ENCODE measurements around the gene PRF1. TPM values are rescaled to one million over a fixed set of nuclear protein-coding genes. Genes with fewer than 3 reads are reported as not detected.

PRF1 gene
- total and polyA plus RNA-seq, 2 of the 13 experiments (the other 11 are each of a cell fraction or from before 2014, with no cell fraction given) = 1.00 to 1.4 TPM

DNA sequence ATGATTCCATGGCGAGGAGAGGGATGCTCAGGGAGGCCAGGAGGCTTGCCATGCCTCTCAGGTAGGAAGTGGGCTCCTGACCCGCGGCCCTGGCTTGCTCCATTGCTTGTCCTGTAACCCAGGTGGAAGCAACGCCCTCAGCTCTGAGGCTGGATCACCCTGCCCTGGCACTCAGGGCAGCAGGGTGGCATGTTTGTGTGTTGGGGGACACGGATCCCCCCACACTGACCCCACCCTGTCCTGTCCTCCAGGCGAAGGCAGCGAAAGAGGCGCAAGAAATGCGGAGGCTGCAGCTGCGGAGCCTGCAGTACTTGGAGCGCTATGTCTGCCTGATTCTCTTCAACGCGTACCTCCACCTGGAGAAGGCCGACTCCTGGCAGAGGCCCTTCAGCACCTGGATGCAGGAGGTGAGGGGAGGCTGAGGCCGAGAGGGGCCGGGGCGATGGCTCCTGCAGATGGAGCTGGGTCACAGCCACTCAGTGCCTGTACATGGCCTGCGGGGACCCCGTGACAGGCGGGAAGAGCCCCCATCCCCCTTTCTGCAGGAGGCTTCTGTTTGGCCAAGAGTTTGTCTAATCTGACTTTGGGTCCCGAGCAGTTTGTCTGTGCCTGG, 38.3 kb downstream of the PRF1 start (continued):
- TF ChIP-seq ISX (CRISPR knock-in tag; conservative IDR thresholded peaks at IDR 0.05) (no peak), ASH2L (IDR thresholded peaks at IDR 0.05; ENCODE audit: insufficient read length, low read depth, low read length) (no peak), ZNF225 (CRISPR knock-in tag; IDR thresholded peaks at IDR 0.05) (no peak), SATB2 (CRISPR knock-in tag; IDR thresholded peaks at IDR 0.05) (no peak), RFXANK (CRISPR knock-in tag; IDR thresholded peaks at IDR 0.05) (no peak), SP4 (CRISPR knock-in tag; IDR thresholded peaks at IDR 0.05) (no peak)
- TF ChIP-seq, protein P1, sequence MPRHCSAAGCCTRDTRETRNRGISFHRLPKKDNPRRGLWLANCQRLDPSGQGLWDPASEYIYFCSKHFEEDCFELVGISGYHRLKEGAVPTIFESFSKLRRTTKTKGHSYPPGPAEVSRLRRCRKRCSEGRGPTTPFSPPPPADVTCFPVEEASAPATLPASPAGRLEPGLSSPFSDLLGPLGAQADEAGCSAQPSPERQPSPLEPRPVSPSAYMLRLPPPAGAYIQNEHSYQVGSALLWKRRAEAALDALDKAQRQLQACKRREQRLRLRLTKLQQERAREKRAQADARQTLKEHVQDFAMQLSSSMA (CRISPR knock-in tag; IDR thresholded peaks at IDR 0.05) = no peak
- TF ChIP-seq, protein P2, sequence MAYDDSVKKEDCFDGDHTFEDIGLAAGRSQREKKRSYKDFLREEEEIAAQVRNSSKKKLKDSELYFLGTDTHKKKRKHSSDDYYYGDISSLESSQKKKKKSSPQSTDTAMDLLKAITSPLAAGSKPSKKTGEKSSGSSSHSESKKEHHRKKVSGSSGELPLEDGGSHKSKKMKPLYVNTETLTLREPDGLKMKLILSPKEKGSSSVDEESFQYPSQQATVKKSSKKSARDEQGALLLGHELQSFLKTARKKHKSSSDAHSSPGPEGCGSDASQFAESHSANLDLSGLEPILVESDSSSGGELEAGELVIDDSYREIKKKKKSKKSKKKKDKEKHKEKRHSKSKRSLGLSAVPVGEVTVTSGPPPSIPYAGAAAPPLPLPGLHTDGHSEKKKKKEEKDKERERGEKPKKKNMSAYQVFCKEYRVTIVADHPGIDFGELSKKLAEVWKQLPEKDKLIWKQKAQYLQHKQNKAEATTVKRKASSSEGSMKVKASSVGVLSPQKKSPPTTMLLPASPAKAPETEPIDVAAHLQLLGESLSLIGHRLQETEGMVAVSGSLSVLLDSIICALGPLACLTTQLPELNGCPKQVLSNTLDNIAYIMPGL (CRISPR knock-in tag; IDR thresholded peaks at IDR 0.05; ENCODE audit: borderline replicate concordance in 1 of 2, low read depth in 1 of 2) = no peak

DNA sequence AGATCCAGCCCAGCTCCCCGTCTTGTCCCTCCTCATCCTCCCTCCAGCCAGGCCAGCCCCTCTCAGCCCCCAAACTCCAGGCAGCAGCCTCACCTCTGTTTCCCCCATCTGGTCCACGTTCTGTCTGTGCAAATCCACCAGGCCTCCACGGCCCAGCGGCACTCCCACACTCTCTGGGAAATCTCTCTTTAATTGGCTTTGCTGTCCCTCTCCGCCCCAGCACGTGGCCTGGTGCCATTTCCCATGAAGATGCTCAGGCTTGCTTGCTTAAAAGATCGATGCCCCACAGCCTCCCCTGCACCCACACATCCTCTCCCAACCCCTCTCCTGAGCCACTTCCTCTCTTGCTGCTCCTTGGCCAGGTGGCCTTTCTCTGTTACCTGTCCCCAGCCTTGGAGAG, 39.3 kb downstream of the PRF1 start:
- in situ Hi-C loops (cut with HindIII; ENCODE audit: extremely low pct_ligation_motif_present, low pct_unique_long_range_greater_than_20kb) = no loop called here
- H4K20me1 ChIP-seq (ENCODE audit: insufficient read depth, low read length) = no peaks in the 10 kb centered on the region
- no peak overlapping the region for H3K4me3 ChIP-seq (replicated peaks in 1 of 3; ENCODE audit: insufficient read depth in 1 of 3, low read depth in 2 of 3, low read length in 3 of 3)
- no peak overlapping the region for H3K27ac ChIP-seq (ENCODE audit: extremely low read length, insufficient read depth, low read length)
- peaks cover 11% of the 10 kb centered on the region; the same call in 1 of the 2 replicates for H3K4me1 ChIP-seq (ENCODE audit: insufficient read depth, low read length)
- 44% methylated on average over 7 of the region's 7 CpGs for WGBS (ENCODE audit: low lambda C conversion rate)
- DNase-seq (ENCODE audit: low spot score) = no peak
- H3K79me2 ChIP-seq (ENCODE audit: insufficient read depth, low read length) = no peaks in the 10 kb centered on the region
- no peak overlapping the region for H3K4me2 ChIP-seq (ENCODE audit: low read depth, low read length)
- FAIRE-seq = no peak
- no peak for ATAC-seq
- intact Hi-C loops (cut with micrococcal nuclease; ENCODE audit: unreplicated experiment) = no loop called here
- no peaks in the 10 kb centered on the region for H3K36me3 ChIP-seq (replicated peaks in 1 of 2; ENCODE audit: control insufficient read depth in 1 of 2, insufficient read depth in 2 of 2, low read length in 2 of 2)
- H3K27me3 ChIP-seq (ENCODE audit: control insufficient read depth in 1 of 2, insufficient read depth in 2 of 2, low read length in 2 of 2) = peaks cover 0 to 6% of the 10 kb centered on the region in 2 experiments; a peak in 2 of 5 replicates
- BruUV-seq (replicated peaks) = no TSS peak
- H3K9ac ChIP-seq (ENCODE audit: insufficient read depth, low read depth, low read length) = no peak overlapping the region
- ChIA-PET POLR2A (no interaction called here), CTCF (ENCODE audit: low intra/inter-chr PET ratio, low total read pairs) (no interaction called here)
- no peaks in the 10 kb centered on the region for H3K9me3 ChIP-seq (ENCODE audit: low read length)
- no peak overlapping the region for H2AFZ ChIP-seq (ENCODE audit: low read length)
- no peak for TF ChIP-seq MYC (CRISPR knock-in tag; IDR thresholded peaks at IDR 0.05; ENCODE audit: borderline replicate concordance)
- TF ChIP-seq ZNF672 (CRISPR knock-in tag; IDR thresholded peaks at IDR 0.05) = no peak
- no peak for TF ChIP-seq KLF9 (CRISPR knock-in tag; IDR thresholded peaks at IDR 0.05; ENCODE audit: low read depth)
- no peak for TF ChIP-seq ZNF792 (CRISPR knock-in tag; IDR thresholded peaks at IDR 0.05)
- TF ChIP-seq, protein P3, sequence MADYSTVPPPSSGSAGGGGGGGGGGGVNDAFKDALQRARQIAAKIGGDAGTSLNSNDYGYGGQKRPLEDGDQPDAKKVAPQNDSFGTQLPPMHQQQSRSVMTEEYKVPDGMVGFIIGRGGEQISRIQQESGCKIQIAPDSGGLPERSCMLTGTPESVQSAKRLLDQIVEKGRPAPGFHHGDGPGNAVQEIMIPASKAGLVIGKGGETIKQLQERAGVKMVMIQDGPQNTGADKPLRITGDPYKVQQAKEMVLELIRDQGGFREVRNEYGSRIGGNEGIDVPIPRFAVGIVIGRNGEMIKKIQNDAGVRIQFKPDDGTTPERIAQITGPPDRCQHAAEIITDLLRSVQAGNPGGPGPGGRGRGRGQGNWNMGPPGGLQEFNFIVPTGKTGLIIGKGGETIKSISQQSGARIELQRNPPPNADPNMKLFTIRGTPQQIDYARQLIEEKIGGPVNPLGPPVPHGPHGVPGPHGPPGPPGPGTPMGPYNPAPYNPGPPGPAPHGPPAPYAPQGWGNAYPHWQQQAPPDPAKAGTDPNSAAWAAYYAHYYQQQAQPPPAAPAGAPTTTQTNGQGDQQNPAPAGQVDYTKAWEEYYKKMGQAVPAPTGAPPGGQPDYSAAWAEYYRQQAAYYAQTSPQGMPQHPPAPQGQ (CRISPR knock-in tag; IDR thresholded peaks at IDR 0.05; ENCODE audit: borderline replicate concordance) = no peak
- TF ChIP-seq ZNF17 (CRISPR knock-in tag; IDR thresholded peaks at IDR 0.05) = no peak
- no peak for TF ChIP-seq NRL (CRISPR knock-in tag; IDR thresholded peaks at IDR 0.05; ENCODE audit: borderline replicate concordance)
- no peak for TF ChIP-seq CHD2 (IDR thresholded peaks at IDR 0.05; ENCODE audit: low read depth, low read length)
- TF ChIP-seq RBAK (CRISPR knock-in tag; IDR thresholded peaks at IDR 0.05) = no peak
- no peak for TF ChIP-seq AGO1 (IDR thresholded peaks at IDR 0.05; ENCODE audit: low read depth, low read length, poor library complexity, severe bottlenecking)
- TF ChIP-seq, protein P4, sequence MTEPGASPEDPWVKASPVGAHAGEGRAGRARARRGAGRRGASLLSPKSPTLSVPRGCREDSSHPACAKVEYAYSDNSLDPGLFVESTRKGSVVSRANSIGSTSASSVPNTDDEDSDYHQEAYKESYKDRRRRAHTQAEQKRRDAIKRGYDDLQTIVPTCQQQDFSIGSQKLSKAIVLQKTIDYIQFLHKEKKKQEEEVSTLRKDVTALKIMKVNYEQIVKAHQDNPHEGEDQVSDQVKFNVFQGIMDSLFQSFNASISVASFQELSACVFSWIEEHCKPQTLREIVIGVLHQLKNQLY (CRISPR knock-in tag; IDR thresholded peaks at IDR 0.05) = no peak
- TF ChIP-seq ZNF121 (CRISPR knock-in tag; IDR thresholded peaks at IDR 0.05) = no peak
- TF ChIP-seq TMF1 (CRISPR knock-in tag; IDR thresholded peaks at IDR 0.05; ENCODE audit: low read depth) = no peak
